GM10266 (cell line): Measurements from ENCODE around the gene HECTD2.

Experiments used
- DNase-seq: peaks from one replicate; pipeline ENCODE4 v3.0.0; 2012; ENCODE audit errors: extremely low spot score
- CTCF ChIP-seq: IDR thresholded peaks from 2 replicates; pipeline ENCODE4 v1.5.1; 2012; ENCODE audit warnings: mild to moderate bottlenecking, low read depth; ENCODE audit not compliant: control insufficient read depth, insufficient read depth; ENCODE audit errors: missing control alignments

HECTD2 gene

GRCh38 chr10:91537614-91538383 lies 127.7 kb downstream of the HECTD2 start:
- DNase-seq: no peak
- TF ChIP-seq CTCF: no peak

- no peak for DNase-seq
- TF ChIP-seq CTCF: no peak
These were observed 129.8 kb downstream of the HECTD2 start for GRCh38 chr10:91539930-91540329.

GRCh38 chr10:91540733-91541132 lies 130.6 kb downstream of the HECTD2 start:
- DNase-seq: no peak
- no peak for TF ChIP-seq CTCF

GRCh38 chr10:91541481-91541880 lies 131.3 kb downstream of the HECTD2 start:
- DNase-seq: no peak
- TF ChIP-seq CTCF: no peak

GRCh38 chr10:91545384-91545783 lies 135.2 kb downstream of the HECTD2 start:
- DNase-seq: no peak
- TF ChIP-seq CTCF: no peak

- no peak for DNase-seq
- TF ChIP-seq CTCF: no peak
These were observed 135.7 kb downstream of the HECTD2 start for GRCh38 chr10:91545838-91546237.

- no peak for DNase-seq
- TF ChIP-seq CTCF: no peak
These were observed 139.1 kb downstream of the HECTD2 start for GRCh38 chr10:91549262-91549661.
